Measurements from ENCODE around the gene SELENOM.

The SELENOM gene

GRCh38 chr22:31139866-31140716 is 32.7 kb upstream of the SELENOM start, which contains the start of gene PLA2G3:
Gene PLA2G3 (minus strand): TSS chr22:31140508. CDS start chr22:31140354, 154 bp downstream.
- no peak for DNase-seq
- peaks cover 8% of the 10 kb centered on the region for H3K4me1 Mint-ChIP-seq
- peaks cover 32% of the 10 kb centered on the region for H3K27me3 Mint-ChIP-seq
- H3K4me3 Mint-ChIP-seq = no peak within 1 kb of the TSS
- H3K27ac Mint-ChIP-seq = no peak within 1 kb of the TSS
- peaks cover 2% of the 10 kb centered on the region for H3K9me3 Mint-ChIP-seq
- CTCF ChIA-PET = interaction anchor here (0.6 to 1.7 kb wide), 4 partner anchors 33 to 133 kb away, joined by 3 to 4 read pairs (median 4); partner anchors contain the start of gene SELENOM
- no peaks in the 10 kb centered on the region for H3K36me3 Mint-ChIP-seq

GRCh38 chr22:31139066-31139465 is 31.7 kb upstream of the SELENOM start:
- no peak overlapping the region for H3K4me3 Mint-ChIP-seq
- no peak for DNase-seq
- H3K27ac Mint-ChIP-seq = no peak overlapping the region
- CTCF ChIA-PET = interaction anchor here (1.7 kb wide), 1 partner anchor 32 kb away, joined by 4 read pairs; the partner anchor contains the start of gene SELENOM
- H3K27me3 Mint-ChIP-seq = peaks cover 27% of the 10 kb centered on the region
- H3K4me1 Mint-ChIP-seq = peaks cover 2% of the 10 kb centered on the region
- no peaks in the 10 kb centered on the region for H3K9me3 Mint-ChIP-seq
- H3K36me3 Mint-ChIP-seq = no peaks in the 10 kb centered on the region

- CTCF ChIA-PET = interaction anchor here (1.7 kb wide), 1 partner anchor 31 kb away, joined by 4 read pairs; the partner anchor contains the start of gene SELENOM
- H3K9me3 Mint-ChIP-seq = no peaks in the 10 kb centered on the region
- H3K27ac Mint-ChIP-seq = no peak overlapping the region
- H3K4me3 Mint-ChIP-seq = no peak overlapping the region
- no peaks in the 10 kb centered on the region for H3K4me1 Mint-ChIP-seq
- no peaks in the 10 kb centered on the region for H3K36me3 Mint-ChIP-seq
- peaks cover 23% of the 10 kb centered on the region for H3K27me3 Mint-ChIP-seq
- no peak for DNase-seq
Observed at GRCh38 chr22:31138126-31138525, 30.8 kb upstream of the SELENOM start.

- H3K4me1 Mint-ChIP-seq = no peaks in the 10 kb centered on the region
- CTCF ChIA-PET = no interaction called here
- no peak overlapping the region for H3K27ac Mint-ChIP-seq
- no peaks in the 10 kb centered on the region for H3K9me3 Mint-ChIP-seq
- H3K27me3 Mint-ChIP-seq = peaks cover 23% of the 10 kb centered on the region
- DNase-seq = no peak
- no peaks in the 10 kb centered on the region for H3K36me3 Mint-ChIP-seq
- H3K4me3 Mint-ChIP-seq = no peak overlapping the region
Observed at GRCh38 chr22:31137721-31138120, 30.4 kb upstream of the SELENOM start.

GRCh38 chr22:31136711-31137110 is 29.3 kb upstream of the SELENOM start:
- no peaks in the 10 kb centered on the region for H3K36me3 Mint-ChIP-seq
- DNase-seq = no peak
- no peaks in the 10 kb centered on the region for H3K9me3 Mint-ChIP-seq
- no peak overlapping the region for H3K4me3 Mint-ChIP-seq
- CTCF ChIA-PET = no interaction called here
- no peak overlapping the region for H3K27ac Mint-ChIP-seq
- H3K27me3 Mint-ChIP-seq = peaks cover 21% of the 10 kb centered on the region
- no peaks in the 10 kb centered on the region for H3K4me1 Mint-ChIP-seq

- no peak for DNase-seq
- no peak overlapping the region for H3K27ac Mint-ChIP-seq
- CTCF ChIA-PET = no interaction called here
Observed at GRCh38 chr22:31136155-31136554, 28.8 kb upstream of the SELENOM start.

GRCh38 chr22:31135706-31136105 is 28.3 kb upstream of the SELENOM start:
- no peaks in the 10 kb centered on the region for H3K4me1 Mint-ChIP-seq
- no peaks in the 10 kb centered on the region for H3K36me3 Mint-ChIP-seq
- no peak overlapping the region for H3K27ac Mint-ChIP-seq
- no peak for DNase-seq
- H3K27me3 Mint-ChIP-seq = peaks cover 21% of the 10 kb centered on the region
- H3K4me3 Mint-ChIP-seq = no peak overlapping the region
- CTCF ChIA-PET = no interaction called here
- H3K9me3 Mint-ChIP-seq = no peaks in the 10 kb centered on the region

More at GRCh38 chr22:31136155-31136554, 28.8 kb upstream of the SELENOM start:
- Mint-ChIP-seq H3K4me1 (no peaks in the 10 kb centered on the region), H3K9me3 (no peaks in the 10 kb centered on the region), H3K4me3 (no peak overlapping the region), H3K27me3 (peaks cover 21% of the 10 kb centered on the region), H3K36me3 (no peaks in the 10 kb centered on the region)

- H3K27ac Mint-ChIP-seq = no peak overlapping the region
- CTCF ChIA-PET = no interaction called here
- H3K9me3 Mint-ChIP-seq = no peaks in the 10 kb centered on the region
Observed at GRCh38 chr22:31134688-31135087, 27.3 kb upstream of the SELENOM start.

GRCh38 chr22:31133911-31134310 is 26.5 kb upstream of the SELENOM start:
- Mint-ChIP-seq H3K4me1 (no peaks in the 10 kb centered on the region), H3K27ac (no peak overlapping the region), H3K27me3 (peaks cover 9% of the 10 kb centered on the region), H3K9me3 (no peaks in the 10 kb centered on the region), H3K4me3 (no peak overlapping the region), H3K36me3 (no peaks in the 10 kb centered on the region)
- no peak for DNase-seq
- CTCF ChIA-PET = no interaction called here

More at GRCh38 chr22:31134688-31135087, 27.3 kb upstream of the SELENOM start:
- Mint-ChIP-seq H3K4me3 (no peak overlapping the region), H3K36me3 (no peaks in the 10 kb centered on the region), H3K27me3 (peaks cover 12% of the 10 kb centered on the region), H3K4me1 (no peaks in the 10 kb centered on the region)
- no peak for DNase-seq

GRCh38 chr22:31130873-31131272 is 23.5 kb upstream of the SELENOM start:
- peaks cover 15% of the 10 kb centered on the region for H3K27me3 Mint-ChIP-seq
- H3K27ac Mint-ChIP-seq = no peak overlapping the region
- no peaks in the 10 kb centered on the region for H3K4me1 Mint-ChIP-seq
- H3K4me3 Mint-ChIP-seq = no peak overlapping the region
- no peaks in the 10 kb centered on the region for H3K36me3 Mint-ChIP-seq
- CTCF ChIA-PET = no interaction called here
- DNase-seq = no peak
- H3K9me3 Mint-ChIP-seq = no peaks in the 10 kb centered on the region

- H3K27ac Mint-ChIP-seq = no peak overlapping the region
- no peaks in the 10 kb centered on the region for H3K9me3 Mint-ChIP-seq
- H3K4me3 Mint-ChIP-seq = no peak overlapping the region
- CTCF ChIA-PET = no interaction called here
- no peak for DNase-seq
- no peaks in the 10 kb centered on the region for H3K4me1 Mint-ChIP-seq
- no peaks in the 10 kb centered on the region for H3K36me3 Mint-ChIP-seq
- H3K27me3 Mint-ChIP-seq = peaks cover 39% of the 10 kb centered on the region
Observed at GRCh38 chr22:31128156-31128555, 20.8 kb upstream of the SELENOM start.

- no peaks in the 10 kb centered on the region for H3K36me3 Mint-ChIP-seq
- CTCF ChIA-PET = no interaction called here
Observed at GRCh38 chr22:31127181-31127772, 19.9 kb upstream of the SELENOM start.

GRCh38 chr22:31126869-31127175 is 19.5 kb upstream of the SELENOM start:
- CTCF ChIA-PET = no interaction called here
- Mint-ChIP-seq H3K9me3 (no peaks in the 10 kb centered on the region), H3K4me1 (no peaks in the 10 kb centered on the region), H3K36me3 (no peaks in the 10 kb centered on the region), H3K4me3 (no peak overlapping the region), H3K27ac (no peak overlapping the region), H3K27me3 (peaks cover 34% of the 10 kb centered on the region)
- DNase-seq = no peak

More at GRCh38 chr22:31127181-31127772, 19.9 kb upstream of the SELENOM start:
- no peak for DNase-seq
- H3K4me3 Mint-ChIP-seq = no peak overlapping the region
- peaks cover 35% of the 10 kb centered on the region for H3K27me3 Mint-ChIP-seq
- no peaks in the 10 kb centered on the region for H3K4me1 Mint-ChIP-seq
- H3K9me3 Mint-ChIP-seq = no peaks in the 10 kb centered on the region
- H3K27ac Mint-ChIP-seq = no peak overlapping the region

GRCh38 chr22:31126128-31126868 is 18.9 kb upstream of the SELENOM start:
- Mint-ChIP-seq H3K27me3 (peaks cover 30% of the 10 kb centered on the region), H3K4me3 (no peak overlapping the region), H3K27ac (no peak overlapping the region), H3K36me3 (no peaks in the 10 kb centered on the region), H3K9me3 (no peaks in the 10 kb centered on the region), H3K4me1 (no peaks in the 10 kb centered on the region)
- no peak for DNase-seq
- CTCF ChIA-PET = no interaction called here
